IMR-90 (cell line): ENCODE results near the gene PPP2R5B.

Experiments
- BHLHE40 ChIP-seq: fragments of 150-350 bp; IDR thresholded peaks from 2 replicates; pipeline ENCODE4 v1.6.1; 2016; ENCODE audit warnings: mild to moderate bottlenecking, low read depth, low read length
- CTCF ChIP-seq: conservative IDR thresholded peaks from 2 replicates; pipeline ENCODE4 v1.5.1; 2012; ENCODE audit warnings: mild to moderate bottlenecking, low read depth, low read length, improper control_type of control experiment
- FOS ChIP-seq: fragments of 150-350 bp; IDR thresholded peaks from 2 replicates; pipeline ENCODE4 v1.6.1; 2016; ENCODE audit warnings: low read depth, low read length
- MAFK ChIP-seq: IDR thresholded peaks from 2 replicates; pipeline ENCODE4 v1.6.1; 2012; ENCODE audit warnings: low read depth, low read length, improper control_type of control experiment
- MAZ ChIP-seq: IDR thresholded peaks from 2 replicates; pipeline ENCODE4 v1.6.1; 2012; ENCODE audit warnings: low read depth, mild to moderate bottlenecking, low read length, improper control_type of control experiment, moderate library complexity, borderline replicate concordance
- NFE2L2 ChIP-seq: fragments of 150-350 bp; IDR thresholded peaks from 2 replicates; pipeline ENCODE4 v1.6.1; 2016; ENCODE audit warnings: low read depth, mild to moderate bottlenecking, low read length
- POLR2A ChIP-seq: IDR thresholded peaks from 2 replicates; pipeline ENCODE4 v1.6.1; 2012; ENCODE audit warnings: mild to moderate bottlenecking, low read depth, low read length
- RAD21 ChIP-seq: IDR thresholded peaks from 2 replicates; pipeline ENCODE4 v1.6.1; 2012; ENCODE audit warnings: low read length, improper control_type of control experiment
- RFX5 ChIP-seq: IDR thresholded peaks from 2 replicates; pipeline ENCODE4 v1.8.0; 2012; ENCODE audit warnings: low read depth, mild to moderate bottlenecking, low read length, moderate library complexity
- SMC3 ChIP-seq: fragments of 150-350 bp; IDR thresholded peaks from 2 replicates; pipeline ENCODE4 v1.6.1; 2016; ENCODE audit warnings: low read depth, mild to moderate bottlenecking, antibody characterized with exemption, low read length, moderate library complexity
- USF2 ChIP-seq: fragments of 150-350 bp; IDR thresholded peaks from 2 replicates; pipeline ENCODE4 v1.6.1; 2017; ENCODE audit warnings: mild to moderate bottlenecking, antibody characterized with exemption, low read length, low read depth

GRCh38 chr11:64911689-64912088, 12.8 kb upstream of the PPP2R5B start:
- TF ChIP-seq POLR2A (no peak), CTCF (no peak), NFE2L2 (no peak), FOS (no peak), BHLHE40 (no peak), MAZ (no peak), USF2 (no peak), RAD21 (no peak), SMC3 (no peak), RFX5 (no peak), MAFK (no peak)
